HG03025 (cell line): ENCODE results near the gene ZNF283.
"Not testable (repeated sequence)": the region's sequence is repeated elsewhere in the genome, so short reads cannot be mapped to it uniquely, and the experiment has no call there.

Source experiments
- ATAC-seq: cut with Tn5 transposase; IDR thresholded peaks from one replicate; pipeline ENCODE4 v1.9.1; 2021; ENCODE audit warnings: mild to moderate bottlenecking, moderate library complexity; ENCODE audit not compliant: unreplicated experiment, low FRiP score

Gene ZNF283

GRCh38 chr19:43842007-43842406 lies 14.9 kb downstream of the ZNF283 start:
- no peak for ATAC-seq

GRCh38 chr19:43847246-43847645 lies 20.1 kb downstream of the ZNF283 start:
- no peak for ATAC-seq

GRCh38 chr19:43847884-43848283 lies 20.8 kb downstream of the ZNF283 start:
- ATAC-seq: no peak

GRCh38 chr19:43848821-43849220 lies 21.7 kb downstream of the ZNF283 start:
- no peak for ATAC-seq

GRCh38 chr19:43858174-43858573 lies 31.1 kb downstream of the ZNF283 start:
- no peak for ATAC-seq

- ATAC-seq: not testable (repeated sequence)
Observed at GRCh38 chr19:43866923-43867322, 39.8 kb downstream of the ZNF283 start.

GRCh38 chr19:43872547-43873336 lies 45.6 kb downstream of the ZNF283 start:
- no peak for ATAC-seq

GRCh38 chr19:43880483-43880882 lies 53.4 kb downstream of the ZNF283 start:
- no peak for ATAC-seq

GRCh38 chr19:43883864-43884263 lies 56.7 kb downstream of the ZNF283 start, which contains the start of gene ZNF404:
ZNF404 (minus strand) TSS chr19:43883964.
- ATAC-seq: no peak

- ATAC-seq: no peak
Observed at GRCh38 chr19:43895727-43896308, 68.7 kb downstream of the ZNF283 start.
